GM12874 (cell line): ENCODE data around the gene PRDM16.

ENCODE experiments used
- TF ChIP-seq, protein P1 (sequence below): IDR thresholded peaks from 2 replicates; pipeline ENCODE4 v1.5.1; 2011; ENCODE audit warnings: low read depth, mild to moderate bottlenecking, control low read depth, low read length, moderate library complexity; ENCODE audit not compliant: insufficient read depth

PRDM16 gene

GRCh38 chr1:3064296-3064850 lies 4.6 kb upstream of the PRDM16 start:
- TF ChIP-seq, protein P1, sequence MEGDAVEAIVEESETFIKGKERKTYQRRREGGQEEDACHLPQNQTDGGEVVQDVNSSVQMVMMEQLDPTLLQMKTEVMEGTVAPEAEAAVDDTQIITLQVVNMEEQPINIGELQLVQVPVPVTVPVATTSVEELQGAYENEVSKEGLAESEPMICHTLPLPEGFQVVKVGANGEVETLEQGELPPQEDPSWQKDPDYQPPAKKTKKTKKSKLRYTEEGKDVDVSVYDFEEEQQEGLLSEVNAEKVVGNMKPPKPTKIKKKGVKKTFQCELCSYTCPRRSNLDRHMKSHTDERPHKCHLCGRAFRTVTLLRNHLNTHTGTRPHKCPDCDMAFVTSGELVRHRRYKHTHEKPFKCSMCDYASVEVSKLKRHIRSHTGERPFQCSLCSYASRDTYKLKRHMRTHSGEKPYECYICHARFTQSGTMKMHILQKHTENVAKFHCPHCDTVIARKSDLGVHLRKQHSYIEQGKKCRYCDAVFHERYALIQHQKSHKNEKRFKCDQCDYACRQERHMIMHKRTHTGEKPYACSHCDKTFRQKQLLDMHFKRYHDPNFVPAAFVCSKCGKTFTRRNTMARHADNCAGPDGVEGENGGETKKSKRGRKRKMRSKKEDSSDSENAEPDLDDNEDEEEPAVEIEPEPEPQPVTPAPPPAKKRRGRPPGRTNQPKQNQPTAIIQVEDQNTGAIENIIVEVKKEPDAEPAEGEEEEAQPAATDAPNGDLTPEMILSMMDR: no peak

DNA sequence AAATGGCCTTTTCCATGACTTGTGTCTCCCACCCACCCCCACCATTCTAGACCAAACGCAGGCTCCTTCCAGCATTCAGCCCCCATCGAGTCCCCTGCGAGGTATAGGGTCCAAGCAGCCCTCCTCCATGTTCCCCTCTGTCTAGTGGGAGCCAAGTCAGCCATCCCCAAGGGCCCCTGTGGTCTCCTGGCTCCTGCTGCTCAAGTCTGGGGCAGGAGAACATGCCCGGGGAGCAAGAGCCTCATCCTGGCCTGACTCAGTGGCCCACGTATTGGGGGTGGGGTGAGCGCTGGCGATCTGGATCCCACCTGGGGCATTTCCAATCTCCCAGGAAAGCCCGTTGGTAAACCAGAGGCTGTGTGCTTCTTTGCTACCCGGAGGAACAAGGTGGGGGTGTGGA lies 4.1 kb upstream of the PRDM16 start:
- TF ChIP-seq, protein P1: no peak

DNA sequence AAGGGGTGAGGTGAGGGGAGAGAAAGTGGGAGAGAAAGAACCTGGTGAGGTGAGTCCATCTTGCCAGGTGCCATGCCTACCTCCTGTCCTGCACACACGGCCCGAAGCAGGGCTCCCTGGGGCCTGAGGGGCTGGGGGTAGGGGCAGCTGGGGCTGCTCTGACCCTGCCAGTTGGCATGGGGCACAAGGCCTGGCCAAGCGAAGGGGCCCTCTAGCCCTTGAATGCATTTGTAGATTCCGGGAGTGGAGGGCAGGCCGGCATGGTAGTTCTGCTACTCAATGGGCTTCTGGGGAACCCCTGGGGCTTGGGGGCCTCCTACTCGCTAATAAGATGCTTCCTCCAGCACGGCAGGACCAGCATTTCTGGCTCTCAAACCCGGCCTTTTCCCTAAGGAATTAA lies 3.6 kb upstream of the PRDM16 start:
- TF ChIP-seq, protein P1: no peak

GRCh38 chr1:3065797-3066196 lies 3.2 kb upstream of the PRDM16 start:
- TF ChIP-seq, protein P1: no peak

GRCh38 chr1:3066250-3066711 lies 2.7 kb upstream of the PRDM16 start:
- TF ChIP-seq, protein P1: no peak

GRCh38 chr1:3066826-3067225 lies 2.2 kb upstream of the PRDM16 start:
- TF ChIP-seq, protein P1: no peak

- TF ChIP-seq, protein P1: no peak
Observed at GRCh38 chr1:3067301-3067670, 1.7 kb upstream of the PRDM16 start.
